Liver (tissue), 9 donors: Measurements from ENCODE around the gene CORT. TPM values are rescaled to one million over a fixed set of nuclear protein-coding genes. Genes with fewer than 3 reads are reported as not detected.

ENCODE experiments used
- DNase-seq: peaks from one replicate; pipeline ENCODE4 v3.0.0-alpha.2; 2017; ENCODE audit warnings: low spot score
- H3K27ac ChIP-seq, 2 donors: one replicate each; pipeline ENCODE4 v1.7.0; 2013; ENCODE audit warnings: inconsistent platforms in 2 of 2, low read length in 2 of 2, control low read depth in 1 of 2, low read depth in 1 of 2, mild to moderate bottlenecking in 1 of 2
- H3K27me3 ChIP-seq, 4 donors: one replicate each; pipeline versions ENCODE4 v1.6.1 to v1.7.0; 2013; ENCODE audit warnings: low read length in 3 of 4, inconsistent platforms in 1 of 4, mild to moderate bottlenecking in 1 of 4, moderate library complexity in 1 of 4; ENCODE audit not compliant: control insufficient read depth in 4 of 4, insufficient read depth in 4 of 4
- H3K36me3 ChIP-seq, 4 donors: one replicate each; pipeline versions ENCODE4 v1.6.1 to v1.7.0; 2013; ENCODE audit warnings: low read length in 3 of 4, mild to moderate bottlenecking in 3 of 4, low read depth in 1 of 4, moderate library complexity in 1 of 4; ENCODE audit not compliant: control insufficient read depth in 4 of 4, insufficient read depth in 3 of 4
- H3K4me1 ChIP-seq, 4 donors: one replicate each; pipeline versions ENCODE4 v1.6.1 to v1.7.0; 2013; ENCODE audit warnings: low read length in 3 of 4, mild to moderate bottlenecking in 3 of 4, moderate library complexity in 1 of 4; ENCODE audit not compliant: control insufficient read depth in 4 of 4, insufficient read depth in 4 of 4
- H3K4me3 ChIP-seq, 3 donors: one replicate each; pipeline versions ENCODE4 v1.6.1 to v1.7.0; 2013; ENCODE audit warnings: low read length in 3 of 3, control low read depth in 1 of 3, low read depth in 1 of 3, mild to moderate bottlenecking in 1 of 3
- H3K9ac ChIP-seq, 2 donors: one replicate each; pipeline ENCODE4 v1.7.0; 2013; ENCODE audit warnings: low read length in 2 of 2, mild to moderate bottlenecking in 2 of 2, moderate library complexity in 2 of 2, control low read depth in 1 of 2, low read depth in 1 of 2
- H3K9me3 ChIP-seq, 4 donors: one replicate each; pipeline versions ENCODE4 v1.6.1 to v1.7.0; 2013; ENCODE audit warnings: low read length in 3 of 4; ENCODE audit not compliant: control insufficient read depth in 4 of 4
- FOXA1 ChIP-seq: IDR thresholded peaks from 2 replicates; pipeline ENCODE4 v1.6.1; 2016; ENCODE audit warnings: antibody characterized with exemption
- FOXA2 ChIP-seq: IDR thresholded peaks from 2 replicates; pipeline ENCODE4 v1.6.1; 2016; ENCODE audit warnings: antibody characterized with exemption
- HNF4A ChIP-seq, 2 donors: conservative IDR thresholded peaks; 2 replicates each; pipeline ENCODE4 v1.6.1; 2016; ENCODE audit warnings: antibody characterized with exemption in 2 of 2, mild to moderate bottlenecking in 2 of 2
- HNF4G ChIP-seq: IDR thresholded peaks from 2 replicates; pipeline ENCODE4 v1.6.1; 2016; ENCODE audit warnings: antibody characterized with exemption
- JUND ChIP-seq, 2 donors: IDR thresholded peaks; 2 replicates each; pipeline ENCODE4 v1.6.1; 2016; ENCODE audit warnings: antibody characterized with exemption in 2 of 2
- NR2F2 ChIP-seq: IDR thresholded peaks from 2 replicates; pipeline ENCODE4 v1.6.1; 2016; ENCODE audit warnings: antibody characterized with exemption
- RAD21 ChIP-seq, 2 donors: IDR thresholded peaks; 2 replicates each; pipeline ENCODE4 v1.6.1; 2016; ENCODE audit warnings: antibody characterized with exemption in 2 of 2, mild to moderate bottlenecking in 2 of 2
- RXRA ChIP-seq, 2 donors: IDR thresholded peaks; 2 replicates each; pipeline ENCODE4 v1.6.1; 2017 to 2018; ENCODE audit warnings: antibody characterized with exemption in 2 of 2, mild to moderate bottlenecking in 1 of 2
- SP1 ChIP-seq: IDR thresholded peaks from 2 replicates; pipeline ENCODE4 v1.6.1; 2018; ENCODE audit warnings: antibody characterized with exemption, mild to moderate bottlenecking
- TAF1 ChIP-seq: conservative IDR thresholded peaks from 2 replicates; pipeline ENCODE4 v1.6.1; 2016; ENCODE audit warnings: antibody characterized with exemption, mild to moderate bottlenecking
- YY1 ChIP-seq: IDR thresholded peaks from 2 replicates; pipeline ENCODE4 v1.6.1; 2016; ENCODE audit warnings: antibody characterized with exemption, mild to moderate bottlenecking
- WGBS: extraction: QIAGEN DNeasy Blood & Tissue Kit; methylation state at CpG from one replicate; pipeline ENCODE4 v1.1.7; 2013; 5-methylcytosine and 5-hydroxymethylcytosine counted together
- polyA plus RNA-seq, 2 donors: library from polyadenylated mRNA; stranded (reverse) in 1 of 2; unstranded in 1 of 2; fragments of 200-250 nt in 1 of 2; fragments of >200 nt in 1 of 2; fragmentation: Nextera tagmentation in 1 of 2; extraction: Ambion mirVana in 1 of 2; gene quantifications; one replicate each; pipeline versions ENCODE4 v1.2.1 to v1.2.3, GENCODE V29; 2013 to 2015
- total RNA-seq, 2 donors: library from RNA; depleted of rRNA; stranded (reverse); fragments of >200 nt; gene quantifications; one replicate each; pipeline ENCODE4 v1.2.3, GENCODE V29; 2014
- TF ChIP-seq, protein P1 (sequence below): fragments of 150-350 bp; IDR thresholded peaks from 2 replicates; pipeline ENCODE4 v1.5.1; 2017; ENCODE audit warnings: improper control_type of control experiment, low read depth, low read length; ENCODE audit not compliant: missing input control
- TF ChIP-seq, protein P2 (sequence below): IDR thresholded peaks from 2 replicates; pipeline ENCODE4 v1.6.1; 2016; ENCODE audit warnings: antibody characterized with exemption
- TF ChIP-seq, protein P3 (sequence below): IDR thresholded peaks from 2 replicates; pipeline ENCODE4 v1.6.1; 2016; ENCODE audit warnings: antibody characterized with exemption
- TF ChIP-seq, protein P4 (sequence below): IDR thresholded peaks from 2 replicates; pipeline ENCODE4 v1.6.1; 2016; ENCODE audit warnings: antibody characterized with exemption, mild to moderate bottlenecking
- TF ChIP-seq, protein P5 (sequence below): IDR thresholded peaks from 2 replicates; pipeline ENCODE4 v1.6.1; 2016; ENCODE audit warnings: antibody characterized with exemption
- donor health status: healthy.
- donor health status: healthy.
- donor health status: healthy.
- donor health status: healthy.
- donor health status: healthy.

CORT gene
- total and polyA plus RNA-seq, 4 donors = 0.05 to 0.28 (median 0.13) TPM

DNA sequence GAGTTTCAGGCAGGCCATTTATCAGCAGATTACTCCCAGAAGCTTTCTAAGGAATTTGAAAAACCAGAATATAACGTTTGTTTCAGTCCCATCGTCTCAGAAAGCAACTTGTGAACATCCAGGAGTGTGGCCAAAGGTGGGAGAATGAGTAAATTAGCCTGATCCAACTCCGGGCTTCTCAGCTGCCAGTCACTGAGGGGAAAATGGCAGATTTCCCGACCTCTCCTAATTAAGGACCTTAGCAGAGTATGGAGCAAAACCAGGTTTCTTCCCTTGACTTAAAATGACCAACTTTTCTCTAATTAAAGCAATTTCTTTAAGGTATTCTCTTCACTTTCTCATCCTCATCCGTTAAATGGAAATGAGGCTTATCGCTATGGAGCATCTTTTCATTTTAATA lies 1.0 kb downstream of the CORT start:
- Histone ChIP-seq H3K36me3 (peaks cover 0 to 1% (median 0%) of the 10 kb centered on the region in 4 donors), H3K9me3 (no peaks in the 10 kb centered on the region), H3K27ac (no peak overlapping the region), H3K9ac (no peak overlapping the region), H3K4me1 (no peaks in the 10 kb centered on the region), H3K27me3 (no peaks in the 10 kb centered on the region), H3K4me3 (no peak overlapping the region)
- TF ChIP-seq, protein P1, sequence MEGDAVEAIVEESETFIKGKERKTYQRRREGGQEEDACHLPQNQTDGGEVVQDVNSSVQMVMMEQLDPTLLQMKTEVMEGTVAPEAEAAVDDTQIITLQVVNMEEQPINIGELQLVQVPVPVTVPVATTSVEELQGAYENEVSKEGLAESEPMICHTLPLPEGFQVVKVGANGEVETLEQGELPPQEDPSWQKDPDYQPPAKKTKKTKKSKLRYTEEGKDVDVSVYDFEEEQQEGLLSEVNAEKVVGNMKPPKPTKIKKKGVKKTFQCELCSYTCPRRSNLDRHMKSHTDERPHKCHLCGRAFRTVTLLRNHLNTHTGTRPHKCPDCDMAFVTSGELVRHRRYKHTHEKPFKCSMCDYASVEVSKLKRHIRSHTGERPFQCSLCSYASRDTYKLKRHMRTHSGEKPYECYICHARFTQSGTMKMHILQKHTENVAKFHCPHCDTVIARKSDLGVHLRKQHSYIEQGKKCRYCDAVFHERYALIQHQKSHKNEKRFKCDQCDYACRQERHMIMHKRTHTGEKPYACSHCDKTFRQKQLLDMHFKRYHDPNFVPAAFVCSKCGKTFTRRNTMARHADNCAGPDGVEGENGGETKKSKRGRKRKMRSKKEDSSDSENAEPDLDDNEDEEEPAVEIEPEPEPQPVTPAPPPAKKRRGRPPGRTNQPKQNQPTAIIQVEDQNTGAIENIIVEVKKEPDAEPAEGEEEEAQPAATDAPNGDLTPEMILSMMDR = no peak
- TF ChIP-seq YY1 = no peak
- TF ChIP-seq, protein P2, sequence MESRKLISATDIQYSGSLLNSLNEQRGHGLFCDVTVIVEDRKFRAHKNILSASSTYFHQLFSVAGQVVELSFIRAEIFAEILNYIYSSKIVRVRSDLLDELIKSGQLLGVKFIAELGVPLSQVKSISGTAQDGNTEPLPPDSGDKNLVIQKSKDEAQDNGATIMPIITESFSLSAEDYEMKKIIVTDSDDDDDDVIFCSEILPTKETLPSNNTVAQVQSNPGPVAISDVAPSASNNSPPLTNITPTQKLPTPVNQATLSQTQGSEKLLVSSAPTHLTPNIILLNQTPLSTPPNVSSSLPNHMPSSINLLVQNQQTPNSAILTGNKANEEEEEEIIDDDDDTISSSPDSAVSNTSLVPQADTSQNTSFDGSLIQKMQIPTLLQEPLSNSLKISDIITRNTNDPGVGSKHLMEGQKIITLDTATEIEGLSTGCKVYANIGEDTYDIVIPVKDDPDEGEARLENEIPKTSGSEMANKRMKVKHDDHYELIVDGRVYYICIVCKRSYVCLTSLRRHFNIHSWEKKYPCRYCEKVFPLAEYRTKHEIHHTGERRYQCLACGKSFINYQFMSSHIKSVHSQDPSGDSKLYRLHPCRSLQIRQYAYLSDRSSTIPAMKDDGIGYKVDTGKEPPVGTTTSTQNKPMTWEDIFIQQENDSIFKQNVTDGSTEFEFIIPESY = no peak
- TF ChIP-seq, protein P3, sequence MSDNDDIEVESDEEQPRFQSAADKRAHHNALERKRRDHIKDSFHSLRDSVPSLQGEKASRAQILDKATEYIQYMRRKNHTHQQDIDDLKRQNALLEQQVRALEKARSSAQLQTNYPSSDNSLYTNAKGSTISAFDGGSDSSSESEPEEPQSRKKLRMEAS = no peak
- TF ChIP-seq NR2F2 = no peak
- no peak for TF ChIP-seq HNF4A (conservative IDR thresholded peaks at IDR 0.05)
- no peak for TF ChIP-seq JUND (IDR thresholded peaks at IDR 0.05)
- no peak for TF ChIP-seq TAF1
- no peak for TF ChIP-seq FOXA1
- no peak for TF ChIP-seq RAD21 (IDR thresholded peaks at IDR 0.05)
- no peak for TF ChIP-seq RXRA (IDR thresholded peaks at IDR 0.05)
- no peak for TF ChIP-seq SP1
- TF ChIP-seq, protein P4, sequence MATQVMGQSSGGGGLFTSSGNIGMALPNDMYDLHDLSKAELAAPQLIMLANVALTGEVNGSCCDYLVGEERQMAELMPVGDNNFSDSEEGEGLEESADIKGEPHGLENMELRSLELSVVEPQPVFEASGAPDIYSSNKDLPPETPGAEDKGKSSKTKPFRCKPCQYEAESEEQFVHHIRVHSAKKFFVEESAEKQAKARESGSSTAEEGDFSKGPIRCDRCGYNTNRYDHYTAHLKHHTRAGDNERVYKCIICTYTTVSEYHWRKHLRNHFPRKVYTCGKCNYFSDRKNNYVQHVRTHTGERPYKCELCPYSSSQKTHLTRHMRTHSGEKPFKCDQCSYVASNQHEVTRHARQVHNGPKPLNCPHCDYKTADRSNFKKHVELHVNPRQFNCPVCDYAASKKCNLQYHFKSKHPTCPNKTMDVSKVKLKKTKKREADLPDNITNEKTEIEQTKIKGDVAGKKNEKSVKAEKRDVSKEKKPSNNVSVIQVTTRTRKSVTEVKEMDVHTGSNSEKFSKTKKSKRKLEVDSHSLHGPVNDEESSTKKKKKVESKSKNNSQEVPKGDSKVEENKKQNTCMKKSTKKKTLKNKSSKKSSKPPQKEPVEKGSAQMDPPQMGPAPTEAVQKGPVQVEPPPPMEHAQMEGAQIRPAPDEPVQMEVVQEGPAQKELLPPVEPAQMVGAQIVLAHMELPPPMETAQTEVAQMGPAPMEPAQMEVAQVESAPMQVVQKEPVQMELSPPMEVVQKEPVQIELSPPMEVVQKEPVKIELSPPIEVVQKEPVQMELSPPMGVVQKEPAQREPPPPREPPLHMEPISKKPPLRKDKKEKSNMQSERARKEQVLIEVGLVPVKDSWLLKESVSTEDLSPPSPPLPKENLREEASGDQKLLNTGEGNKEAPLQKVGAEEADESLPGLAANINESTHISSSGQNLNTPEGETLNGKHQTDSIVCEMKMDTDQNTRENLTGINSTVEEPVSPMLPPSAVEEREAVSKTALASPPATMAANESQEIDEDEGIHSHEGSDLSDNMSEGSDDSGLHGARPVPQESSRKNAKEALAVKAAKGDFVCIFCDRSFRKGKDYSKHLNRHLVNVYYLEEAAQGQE = no peak
- TF ChIP-seq HNF4G = no peak
- TF ChIP-seq, protein P5, sequence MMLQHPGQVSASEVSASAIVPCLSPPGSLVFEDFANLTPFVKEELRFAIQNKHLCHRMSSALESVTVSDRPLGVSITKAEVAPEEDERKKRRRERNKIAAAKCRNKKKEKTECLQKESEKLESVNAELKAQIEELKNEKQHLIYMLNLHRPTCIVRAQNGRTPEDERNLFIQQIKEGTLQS = no peak
- no peak for TF ChIP-seq FOXA2
- 55% methylated on average over 6 of the region's 6 CpGs for WGBS
- DNase-seq = no peak

DNA sequence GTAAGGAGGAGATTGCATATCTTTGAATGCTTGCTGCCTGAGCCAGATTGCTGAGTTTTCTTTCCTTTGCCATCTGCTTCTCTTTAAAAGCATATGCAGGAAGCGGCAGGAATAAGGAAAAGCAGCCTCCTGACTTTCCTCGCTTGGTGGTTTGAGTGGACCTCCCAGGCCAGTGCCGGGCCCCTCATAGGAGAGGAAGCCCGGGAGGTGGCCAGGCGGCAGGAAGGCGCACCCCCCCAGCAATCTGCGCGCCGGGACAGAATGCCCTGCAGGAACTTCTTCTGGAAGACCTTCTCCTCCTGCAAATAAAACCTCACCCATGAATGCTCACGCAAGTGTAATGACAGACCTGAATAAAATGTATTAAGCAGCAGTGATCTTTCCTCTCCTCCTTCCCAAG lies 1.5 kb downstream of the CORT start:
- Histone ChIP-seq H3K9ac (no peak overlapping the region), H3K9me3 (no peaks in the 10 kb centered on the region), H3K27me3 (no peaks in the 10 kb centered on the region), H3K4me3 (no peak overlapping the region), H3K27ac (no peak overlapping the region), H3K4me1 (no peaks in the 10 kb centered on the region), H3K36me3 (peaks cover 0 to 1% (median 0%) of the 10 kb centered on the region in 4 donors)
- no peak for DNase-seq
- WGBS = 29% methylated on average over 10 of the region's 10 CpGs
- TF ChIP-seq, protein P5 = no peak
- TF ChIP-seq FOXA1 (no peak), TAF1 (no peak), RXRA (IDR thresholded peaks at IDR 0.05) (no peak), HNF4A (conservative IDR thresholded peaks at IDR 0.05) (no peak)
- TF ChIP-seq, protein P2 = no peak
- TF ChIP-seq, protein P3 = no peak
